ENCODE results near the gene NOVA2.

The NOVA2 gene

GRCh38 chr19:45973553-45974338, at the start of gene NOVA2:
Gene NOVA2 (minus strand): TSS chr19:45973865. CDS start chr19:45973351, 514 bp downstream.
- no peak for DNase-seq (ENCODE audit: low read depth)

DNA sequence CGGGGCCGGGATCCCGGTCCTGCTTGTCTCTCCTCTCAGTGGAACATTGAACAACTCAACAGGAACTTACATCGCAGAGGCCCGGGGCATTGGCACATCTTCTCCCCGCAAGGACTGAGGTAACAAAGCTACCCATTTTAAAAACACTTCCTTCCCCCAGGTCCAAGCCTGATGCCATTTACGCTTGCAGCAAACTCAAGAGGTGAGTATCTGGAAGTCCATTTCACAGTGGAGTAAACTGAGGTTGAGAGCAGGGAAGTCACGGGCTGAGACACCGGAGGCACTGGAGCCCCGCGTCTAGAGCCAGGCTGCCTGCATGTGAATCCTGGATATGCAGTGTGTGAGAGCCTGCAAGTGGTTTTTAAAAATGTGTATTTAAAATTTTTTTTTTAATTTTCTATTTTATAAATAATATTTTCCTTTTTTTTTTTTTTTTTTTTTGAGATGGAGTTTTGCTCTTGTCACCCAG, 49.7 kb upstream of the NOVA2 start:
- no peak for DNase-seq (ENCODE audit: low read depth)

- DNase-seq (ENCODE audit: low read depth) = no peak
Observed at GRCh38 chr19:46022431-46023310, 49.0 kb upstream of the NOVA2 start, which contains the start of gene PGLYRP1. Gene PGLYRP1 (minus strand): TSS chr19:46023053. CDS start chr19:46023021, 32 bp downstream.

- no peak for DNase-seq (ENCODE audit: low read depth)
Observed at GRCh38 chr19:46022061-46022430, 48.4 kb upstream of the NOVA2 start.

- no peak for DNase-seq (ENCODE audit: low read depth)
Observed at GRCh38 chr19:46021531-46022041, 47.9 kb upstream of the NOVA2 start.

DNA sequence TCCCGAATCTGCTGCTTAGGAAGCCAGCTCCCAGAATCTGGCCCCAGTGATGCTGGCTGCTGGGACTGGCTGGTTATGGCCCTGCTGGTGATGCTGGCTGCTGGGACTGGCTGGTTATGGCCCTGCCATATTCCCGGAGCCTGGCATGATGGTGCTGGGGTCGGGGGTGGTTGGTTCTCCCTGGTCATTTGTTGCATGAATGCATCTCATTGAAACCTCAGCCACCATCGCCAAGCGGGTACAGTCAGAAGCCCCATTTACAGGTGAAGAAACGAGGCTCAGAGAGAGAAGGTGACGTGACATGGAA, 47.1 kb upstream of the NOVA2 start:
- no peak for DNase-seq (ENCODE audit: low read depth)

GRCh38 chr19:46019270-46019669, 45.6 kb upstream of the NOVA2 start:
- DNase-seq (ENCODE audit: low read depth) = no peak

DNA sequence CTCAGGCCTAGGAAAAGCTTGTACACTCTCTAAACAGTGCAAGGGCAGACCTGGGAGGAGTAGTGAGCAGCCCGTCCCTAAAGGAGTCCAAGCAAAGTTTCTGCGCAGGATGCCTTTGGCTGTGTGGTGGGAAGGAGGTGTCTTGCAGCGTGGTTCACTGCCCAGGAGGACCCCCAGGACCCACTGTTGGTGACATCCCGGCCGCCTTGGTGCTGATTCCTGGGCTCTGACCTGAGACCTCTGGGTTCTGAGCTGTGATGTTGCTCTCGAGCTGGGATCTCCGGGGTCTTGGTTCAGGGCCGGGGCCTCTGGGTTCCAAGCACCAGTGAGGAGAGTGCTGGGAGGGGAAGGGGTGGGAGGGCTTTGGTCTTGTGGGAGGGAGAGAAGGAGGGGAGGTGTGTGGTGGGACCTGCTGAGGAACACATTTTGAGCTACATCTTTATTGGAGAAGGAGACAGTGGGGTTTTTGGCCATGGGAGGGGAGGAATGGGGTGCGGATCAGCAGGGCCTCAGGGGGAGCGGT, 45.1 kb upstream of the NOVA2 start:
- DNase-seq (ENCODE audit: low read depth) = no peak

DNA sequence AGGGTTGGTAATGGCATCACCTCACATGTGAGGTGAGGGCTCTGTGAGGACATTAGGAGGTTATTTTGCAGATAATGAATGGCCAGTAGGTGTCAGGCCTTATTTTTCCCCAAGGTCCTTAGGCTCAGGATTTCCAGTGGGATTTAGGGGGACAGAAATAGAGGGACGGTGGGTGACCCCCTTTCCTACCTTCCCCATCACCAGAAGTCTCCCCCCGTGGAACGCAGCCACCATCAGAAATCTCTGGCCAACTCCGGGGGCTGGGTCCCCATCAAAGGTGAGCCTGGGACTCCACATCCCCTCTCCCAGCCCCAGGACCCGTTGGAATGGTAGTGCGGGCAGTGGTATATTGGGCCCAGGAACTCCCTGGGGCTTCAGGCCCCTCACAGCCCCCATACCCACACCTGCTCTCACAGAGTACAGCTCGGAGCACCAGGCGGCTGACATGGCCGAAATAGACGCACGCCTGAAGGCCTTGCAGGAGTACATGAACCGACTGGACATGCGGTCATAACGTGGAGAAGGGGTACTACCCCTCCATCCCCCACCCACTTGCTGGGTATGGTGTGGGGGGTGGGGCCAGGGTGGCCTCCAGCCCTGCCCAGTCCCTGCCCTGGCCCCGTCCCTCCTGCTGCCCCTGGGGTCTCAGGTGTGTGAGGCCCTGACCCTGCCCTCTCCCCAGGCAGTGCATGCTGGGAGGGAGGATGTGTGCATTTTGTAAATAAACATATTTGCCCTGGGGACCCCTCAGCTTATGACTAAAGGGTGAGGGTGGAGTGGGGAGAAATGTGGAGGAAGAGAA, 44.4 kb upstream of the NOVA2 start:
- DNase-seq (ENCODE audit: low read depth) = no peak

GRCh38 chr19:46017095-46017429, 43.4 kb upstream of the NOVA2 start:
- DNase-seq (ENCODE audit: low read depth) = no peak

- peak; percentile 50 for DNase-seq (ENCODE audit: low read depth)
Observed at GRCh38 chr19:46016426-46017094, 42.9 kb upstream of the NOVA2 start.

DNA sequence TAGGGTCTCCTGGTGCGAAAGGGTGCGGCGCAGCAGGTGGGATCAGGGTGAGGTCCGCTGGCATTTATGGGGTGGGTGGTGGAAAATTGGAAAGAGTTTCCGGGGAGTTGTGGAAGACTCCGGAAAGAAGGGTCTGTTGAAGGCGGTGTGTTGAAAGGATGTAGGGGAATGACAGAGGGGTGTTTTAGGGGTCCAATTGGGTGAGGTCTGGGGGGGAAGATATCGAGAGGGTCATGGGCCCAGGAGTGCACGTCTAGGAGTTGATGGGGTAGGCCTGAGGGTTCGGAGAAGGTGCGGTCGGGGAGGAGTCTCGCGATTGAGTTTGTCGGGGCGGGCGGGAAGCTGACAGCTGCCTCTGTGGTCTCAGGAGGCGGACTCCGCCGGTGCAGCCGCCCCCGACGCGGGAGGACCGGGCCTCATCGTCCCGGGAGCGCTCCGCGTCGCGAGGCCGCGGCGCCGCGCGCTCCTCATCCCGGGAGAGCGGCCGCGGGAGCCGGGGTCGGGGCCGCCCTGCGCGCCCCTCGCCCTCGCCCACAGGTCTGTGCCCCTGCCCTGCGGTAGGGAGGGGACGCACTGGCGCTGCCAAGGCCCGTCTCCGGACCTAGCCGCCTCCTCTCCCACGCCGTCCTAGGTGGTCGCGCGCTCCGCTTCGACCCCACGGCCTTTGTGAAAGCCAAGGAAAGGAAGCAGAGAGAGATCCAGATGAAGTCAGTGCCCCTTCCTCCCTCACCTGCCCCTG, 42.2 kb upstream of the NOVA2 start:
- DNase-seq (ENCODE audit: low read depth) = no peak

DNA sequence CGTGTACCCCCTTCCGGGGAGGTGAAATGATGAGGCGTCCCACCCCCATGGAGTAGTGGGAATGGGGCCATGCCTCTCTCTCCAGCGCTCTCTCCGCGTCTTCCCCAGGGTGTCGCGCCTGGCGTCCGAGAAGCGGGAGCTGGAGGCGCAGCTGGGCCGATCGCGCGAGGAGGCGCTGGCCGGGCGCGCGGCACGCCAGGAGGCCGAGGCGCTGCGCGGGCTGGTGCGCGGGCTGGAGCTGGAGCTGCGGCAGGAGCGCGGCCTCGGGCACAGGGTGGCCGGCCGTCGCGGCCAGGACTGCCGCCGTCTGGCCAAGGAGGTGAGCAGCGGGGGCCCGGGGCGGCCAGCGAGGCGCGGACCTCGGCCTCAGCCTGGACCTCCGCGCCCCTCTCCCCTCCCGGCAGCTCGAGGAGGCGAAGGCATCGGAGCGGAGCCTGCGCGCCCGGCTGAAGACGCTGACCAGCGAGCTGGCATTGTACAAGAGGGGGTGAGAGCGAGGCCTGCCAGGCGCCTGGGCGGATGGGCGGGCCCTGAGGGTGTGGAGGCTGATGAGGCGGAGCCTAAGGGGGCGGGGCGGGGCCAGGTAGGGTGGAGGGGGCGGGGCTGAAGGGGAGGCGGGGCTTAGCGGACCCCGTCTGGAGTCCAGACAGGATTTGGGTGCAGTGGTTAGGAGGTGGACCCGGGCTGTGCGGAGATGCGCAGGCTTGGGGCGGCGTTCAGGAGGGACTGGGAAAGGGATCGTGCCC, 41.4 kb upstream of the NOVA2 start:
- DNase-seq (ENCODE audit: low read depth) = peak; percentile 45

GRCh38 chr19:46014534-46014933, 40.9 kb upstream of the NOVA2 start:
- DNase-seq (ENCODE audit: low read depth) = no peak

- DNase-seq (ENCODE audit: low read depth) = peak; percentile 44
Observed at GRCh38 chr19:46009530-46010510, 36.2 kb upstream of the NOVA2 start.

- no peak for DNase-seq (ENCODE audit: low read depth)
Observed at GRCh38 chr19:46006411-46006810, 32.7 kb upstream of the NOVA2 start.

DNA sequence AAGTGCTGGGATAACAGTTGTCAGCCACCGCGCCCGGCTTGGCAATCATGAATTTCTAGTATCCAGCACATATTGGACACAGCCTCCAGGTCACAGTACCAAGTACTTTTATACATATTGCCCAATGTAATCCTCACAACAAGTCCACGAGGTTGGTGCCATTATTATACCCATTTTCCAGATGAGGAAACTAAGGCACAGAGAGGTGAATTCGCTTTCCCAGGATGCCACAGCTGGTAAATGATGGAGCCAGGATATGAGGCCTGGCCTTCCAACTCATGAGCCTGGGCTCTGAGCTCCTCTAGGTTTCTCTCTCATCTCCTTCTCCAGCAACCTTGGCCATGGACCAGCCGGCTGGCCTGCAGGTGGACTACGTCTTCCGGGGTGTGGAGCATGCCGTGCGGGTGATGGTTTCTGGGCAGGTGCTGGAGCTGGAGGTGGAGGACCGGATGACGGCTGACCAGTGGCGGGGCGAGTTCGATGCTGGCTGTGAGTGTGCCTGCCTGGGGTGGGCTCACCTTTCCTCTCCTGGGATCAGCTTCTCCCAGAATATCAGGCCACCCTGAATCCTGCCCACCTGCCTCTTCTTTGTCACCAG, 29.1 kb upstream of the NOVA2 start:
- no peak for DNase-seq (ENCODE audit: low read depth)

DNA sequence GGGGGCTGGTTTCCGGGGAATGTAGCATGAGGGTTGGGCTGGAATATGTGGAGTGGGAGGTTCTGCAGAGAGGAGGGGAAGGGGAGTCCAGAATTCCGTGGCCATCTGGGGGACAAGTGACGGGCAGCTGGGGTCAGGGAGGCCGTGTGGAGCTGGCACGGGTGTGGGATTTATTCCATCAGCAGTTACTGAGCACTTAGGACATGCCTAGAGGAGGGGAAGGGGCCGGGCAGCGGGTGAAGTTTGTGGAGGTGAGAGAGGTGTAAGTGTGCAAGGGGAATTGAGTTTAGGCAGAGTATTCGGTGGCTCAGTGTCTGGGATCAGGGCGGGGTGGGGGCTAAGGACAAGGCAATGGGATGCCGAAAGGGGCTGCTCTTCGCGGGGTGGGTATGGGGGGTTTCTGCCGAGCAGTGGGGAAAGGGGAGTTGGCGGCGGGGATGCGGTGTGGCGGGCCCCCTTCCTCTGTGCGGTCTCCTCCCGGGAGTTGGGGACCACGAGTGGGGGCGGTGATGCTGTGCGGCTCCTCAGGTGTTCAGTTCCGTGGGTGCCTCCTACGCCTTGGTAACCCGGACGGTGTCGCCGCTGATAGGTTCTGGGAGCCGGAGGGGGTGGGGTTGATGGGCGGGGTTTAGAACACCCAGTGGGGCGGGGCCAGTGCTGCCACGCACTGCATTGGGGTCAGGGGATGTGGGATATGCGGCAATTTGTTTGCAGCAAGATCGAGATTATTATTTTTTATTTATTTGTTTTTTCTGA, 27.0 kb upstream of the NOVA2 start:
- no peak for DNase-seq (ENCODE audit: low read depth)
